Kidney (tissue), 14 donors: Measurements from ENCODE around the gene RASGRF1. TPM values are rescaled to one million over a fixed set of nuclear protein-coding genes. Genes with fewer than 3 reads are reported as not detected.

ENCODE experiments used
- DNase-seq, 5 donors: peaks; one replicate each; pipeline ENCODE4 v3.0.0-alpha.2; 2013 to 2020
- FAIRE-seq: peaks from 2 replicates; lab custom pipeline; 2012; peaks lifted over from hg19 to GRCh38; lab: Jason Lieb, UNC
- H3K27ac ChIP-seq, 2 donors: one replicate each; pipeline ENCODE4 v1.7.0; 2013; ENCODE audit warnings: low read depth in 2 of 2, low read length in 2 of 2, inconsistent platforms in 1 of 2
- H3K27me3 ChIP-seq: one replicate; pipeline ENCODE4 v1.7.1; 2013; ENCODE audit warnings: low read length, inconsistent platforms; ENCODE audit not compliant: control insufficient read depth, insufficient read depth
- H3K36me3 ChIP-seq, 3 donors: one replicate each; pipeline versions ENCODE4 v1.7.0 to v1.7.1; 2013; ENCODE audit warnings: low read length in 3 of 3, control low read depth in 1 of 3, inconsistent platforms in 1 of 3; ENCODE audit not compliant: insufficient read depth in 3 of 3, control insufficient read depth in 2 of 3
- H3K4me1 ChIP-seq, 3 donors: one replicate each; pipeline versions ENCODE4 v1.7.0 to v1.7.1; 2013; ENCODE audit warnings: low read length in 3 of 3, inconsistent platforms in 1 of 3, low read depth in 1 of 3; ENCODE audit not compliant: control insufficient read depth in 2 of 3, insufficient read depth in 2 of 3
- H3K4me3 ChIP-seq, 3 donors: one replicate each; pipeline versions ENCODE4 v1.7.0 to v1.8.1; 2013; ENCODE audit warnings: low read length in 3 of 3, control low read depth in 1 of 3, inconsistent platforms in 1 of 3
- H3K9ac ChIP-seq, 3 donors: one replicate each; pipeline versions ENCODE4 v1.7.0 to v1.7.1; 2013; ENCODE audit warnings: low read length in 3 of 3, control low read depth in 1 of 3, inconsistent platforms in 1 of 3
- H3K9me3 ChIP-seq, 3 donors: one replicate each; pipeline versions ENCODE4 v1.7.0 to v1.7.1; 2013; ENCODE audit warnings: low read length in 3 of 3, control low read depth in 1 of 3, inconsistent platforms in 1 of 3; ENCODE audit not compliant: control insufficient read depth in 2 of 3, insufficient read depth in 1 of 3
- CTCF ChIP-seq: IDR thresholded peaks from 3 replicates; pipeline ENCODE4 v1.5.1; 2012; ENCODE audit warnings: mild to moderate bottlenecking, moderate library complexity, borderline replicate concordance; ENCODE audit not compliant: insufficient read depth; ENCODE audit errors: extremely low read depth
- intact Hi-C: fragments of 100-400 bp; cut with DNase I; formaldehyde crosslinking; loops from one replicate; pipeline ENCODE4 v1.11.1; 2022
- polyA plus RNA-seq: library from polyadenylated mRNA; stranded (reverse); fragments of 350-450 nt; fragmentation: Illumina TruSeq; extraction: RNeasy Lipid Tissue Mini Kit (QIAGEN cat#74804); gene quantifications from one replicate; pipeline ENCODE4 v1.2.3, GENCODE V29; 2014; ENCODE audit warnings: low read depth, low replicate concordance; ENCODE audit not compliant: insufficient read depth
- total RNA-seq: library from RNA; stranded (reverse); fragmentation: NEBNext Ultra II Directional; extraction: Animal tissue kit (Norgen Biotek cat#: 25700); gene quantifications from one replicate; pipeline ENCODE4 v1.2.1, GENCODE V29; 2021
- donor health status: control.
- donor health status: control.
- donor health status: control.
- donor health status: control.
- donor health status: control.
- donor health status: DM: yes; HTN: yes; CAD: no.
- donor health status: Normal renal cell carcinoma (clear cell type).

RASGRF1 gene
- total and polyA plus RNA-seq, 2 donors from 2014 or later = 0.98 to 4.2 TPM

GRCh38 chr15:78917888-78918287, 172.7 kb downstream of the RASGRF1 start:
- Histone ChIP-seq H3K9ac (no peak overlapping the region), H3K27ac (no peak overlapping the region), H3K27me3 (no peaks in the 10 kb centered on the region), H3K4me3 (no peak overlapping the region), H3K9me3 (no peaks in the 10 kb centered on the region), H3K36me3 (peaks cover 0 to 24% (median 8%) of the 10 kb centered on the region in 3 donors), H3K4me1 (peaks cover 0 to 25% (median 0%) of the 10 kb centered on the region in 3 donors)
- TF ChIP-seq CTCF = no peak
- FAIRE-seq (no peak), DNase-seq (no peak)
- intact Hi-C loops = no loop called here

GRCh38 chr15:78916088-78916487, 174.5 kb downstream of the RASGRF1 start:
- no peaks in the 10 kb centered on the region for H3K27me3 ChIP-seq
- no peak overlapping the region for H3K9ac ChIP-seq
- H3K4me1 ChIP-seq = peaks cover 0 to 25% (median 0%) of the 10 kb centered on the region in 3 donors
- TF ChIP-seq CTCF = no peak
- intact Hi-C loops = no loop called here
- H3K4me3 ChIP-seq = no peak overlapping the region
- peak overlapping the region in 1 of 2 donors; percentile 8 for H3K27ac ChIP-seq
- no peak for DNase-seq
- no peak for FAIRE-seq
- no peaks in the 10 kb centered on the region for H3K9me3 ChIP-seq
- peaks cover 3 to 15% (median 4%) of the 10 kb centered on the region in 3 donors for H3K36me3 ChIP-seq

GRCh38 chr15:78915341-78916087, 175.1 kb downstream of the RASGRF1 start:
- intact Hi-C loops = no loop called here
- DNase-seq (no peak), FAIRE-seq (no peak)
- Histone ChIP-seq H3K4me3 (no peak overlapping the region), H3K36me3 (peaks cover 3 to 14% (median 9%) of the 10 kb centered on the region in 3 donors), H3K4me1 (peaks cover 0 to 25% (median 0%) of the 10 kb centered on the region in 3 donors), H3K27ac (peak overlapping the region in 1 of 2 donors; percentile 54), H3K9me3 (no peaks in the 10 kb centered on the region), H3K9ac (no peak overlapping the region), H3K27me3 (no peaks in the 10 kb centered on the region)
- TF ChIP-seq CTCF = no peak
